Activated CD8-positive, alpha-beta memory T cell treated with anti-CD3 and anti-CD28 coated beads, Interleukin-2, amount 50 U/mL, for 1 hour (primary cell): ENCODE measurements around the gene BRI3BP.

Experiments used
- DNase-seq: peaks from one replicate; pipeline ENCODE4 v3.0.0-alpha.2; 2020; ENCODE audit errors: extremely low read depth

BRI3BP gene, protein sequence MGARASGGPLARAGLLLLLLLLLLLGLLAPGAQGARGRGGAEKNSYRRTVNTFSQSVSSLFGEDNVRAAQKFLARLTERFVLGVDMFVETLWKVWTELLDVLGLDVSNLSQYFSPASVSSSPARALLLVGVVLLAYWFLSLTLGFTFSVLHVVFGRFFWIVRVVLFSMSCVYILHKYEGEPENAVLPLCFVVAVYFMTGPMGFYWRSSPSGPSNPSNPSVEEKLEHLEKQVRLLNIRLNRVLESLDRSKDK

DNA sequence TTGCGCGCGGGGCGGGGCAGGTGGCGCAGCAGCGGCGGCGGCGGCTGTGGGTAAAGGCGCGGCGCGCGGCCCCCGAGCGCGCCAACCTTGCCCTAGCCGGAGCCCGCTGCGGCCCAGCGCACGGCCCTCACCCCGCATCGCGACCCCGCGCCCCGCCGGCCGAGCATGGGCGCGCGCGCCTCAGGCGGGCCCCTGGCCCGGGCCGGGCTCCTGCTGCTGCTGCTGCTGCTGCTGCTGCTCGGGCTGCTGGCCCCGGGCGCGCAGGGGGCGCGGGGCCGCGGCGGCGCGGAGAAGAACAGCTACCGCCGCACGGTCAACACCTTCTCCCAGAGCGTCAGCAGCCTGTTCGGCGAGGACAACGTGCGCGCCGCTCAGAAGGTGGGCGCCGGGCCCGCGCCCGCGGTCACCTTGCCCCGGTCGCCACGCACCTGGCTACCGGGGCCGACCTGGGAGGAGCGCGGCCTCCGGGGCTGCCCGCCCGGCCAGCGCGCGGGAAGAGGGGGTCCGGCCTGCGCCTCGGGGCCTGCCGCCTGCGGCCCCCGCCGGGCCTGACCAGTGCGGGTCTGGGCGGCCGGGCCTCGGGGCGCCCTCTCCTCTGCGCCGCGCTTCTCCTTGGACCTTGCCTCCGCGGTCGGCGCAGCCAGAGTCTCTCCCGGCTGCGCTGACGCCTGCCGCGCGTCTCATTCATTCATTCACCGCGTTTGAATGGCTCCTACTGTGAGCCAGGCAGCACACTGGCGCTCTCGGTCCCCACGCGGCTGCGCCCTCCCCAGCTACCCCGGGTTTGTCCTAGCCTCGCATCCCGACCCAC lies at the start of gene BRI3BP:
Gene BRI3BP, plus strand, starts transcription at position 20 of the 811 bp plus-strand sequence. Its CDS starts 146 bp downstream, at position 166.
- peak; percentile 7 for DNase-seq

DNA sequence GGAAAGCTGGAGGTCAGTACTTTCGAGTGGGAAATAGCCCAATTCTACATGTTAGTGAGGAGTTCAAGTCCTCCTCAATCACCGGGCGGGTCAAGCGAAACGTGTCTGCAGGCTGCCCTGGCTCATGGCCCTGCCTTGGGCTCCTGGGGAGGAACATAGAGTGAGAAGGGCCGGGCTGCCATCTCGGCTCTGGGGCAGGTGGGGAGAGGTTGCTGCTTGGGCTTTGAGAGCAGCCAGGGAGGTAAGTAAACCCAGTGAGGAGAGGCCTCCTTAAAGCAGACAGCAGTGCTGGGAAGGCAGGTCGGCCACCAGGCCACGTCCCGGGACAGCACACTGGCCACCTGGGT lies 47.0 kb upstream of the BRI3BP start:
- no peak for DNase-seq

DNA sequence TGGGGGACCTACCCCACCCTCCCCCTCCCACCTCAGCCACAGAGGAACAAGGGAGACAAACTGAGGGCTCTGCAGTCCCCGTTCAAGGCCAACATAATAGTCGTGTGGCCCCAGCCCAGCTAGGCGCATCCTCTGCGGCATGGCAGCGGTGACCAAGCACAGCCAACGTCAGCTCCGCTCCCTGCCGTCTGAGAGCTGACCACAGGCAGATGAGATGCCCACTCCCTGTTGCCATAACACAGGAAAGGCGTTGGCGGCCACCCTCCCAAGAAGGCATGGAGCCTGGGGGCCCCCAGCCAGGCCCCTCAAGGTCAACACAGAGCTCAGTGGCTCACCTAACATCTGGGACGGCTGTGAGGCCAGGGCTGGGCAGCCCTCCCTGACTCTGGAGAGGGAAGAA lies 46.4 kb upstream of the BRI3BP start:
- no peak for DNase-seq

DNA sequence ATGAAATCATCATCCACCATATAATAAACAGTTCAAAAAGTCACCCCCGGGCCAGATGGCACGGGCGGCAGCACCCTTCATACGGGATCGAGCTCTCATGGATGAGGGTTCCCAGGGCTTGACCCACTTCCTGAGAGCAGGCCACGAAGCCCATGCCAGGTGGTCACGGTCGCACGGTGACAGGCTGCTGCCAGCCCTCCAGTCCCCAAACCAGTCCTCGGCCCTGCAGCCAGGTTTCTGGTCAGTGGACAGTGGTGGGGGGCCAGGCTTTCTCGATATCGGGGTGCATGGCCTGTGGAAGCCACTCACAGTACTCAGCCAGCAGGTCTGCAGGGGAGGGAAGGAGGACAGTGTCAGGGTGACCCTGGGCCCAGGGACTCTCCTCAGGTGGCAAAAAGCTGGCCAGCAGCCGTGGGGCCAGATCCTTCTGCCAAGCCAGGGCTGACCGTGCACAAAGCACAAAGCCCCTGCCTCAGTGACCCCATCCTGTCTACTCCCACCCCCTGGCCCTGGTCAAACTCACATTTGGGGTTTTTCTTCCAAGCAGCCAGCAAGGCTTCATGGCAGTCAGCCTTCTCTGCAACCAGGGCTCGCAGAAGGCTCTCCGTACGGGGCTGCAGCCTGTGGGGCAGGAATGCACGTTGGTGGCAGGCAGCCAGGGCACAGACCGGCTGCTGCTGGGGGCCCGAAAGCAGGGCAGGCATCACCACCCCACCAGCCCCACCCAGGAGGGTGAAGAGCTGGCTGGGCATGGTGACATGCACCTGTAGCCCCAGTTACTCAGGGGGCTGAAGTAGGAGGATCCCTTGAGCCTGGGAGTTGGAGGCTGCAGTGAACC lies 45.7 kb upstream of the BRI3BP start:
- no peak for DNase-seq

DNA sequence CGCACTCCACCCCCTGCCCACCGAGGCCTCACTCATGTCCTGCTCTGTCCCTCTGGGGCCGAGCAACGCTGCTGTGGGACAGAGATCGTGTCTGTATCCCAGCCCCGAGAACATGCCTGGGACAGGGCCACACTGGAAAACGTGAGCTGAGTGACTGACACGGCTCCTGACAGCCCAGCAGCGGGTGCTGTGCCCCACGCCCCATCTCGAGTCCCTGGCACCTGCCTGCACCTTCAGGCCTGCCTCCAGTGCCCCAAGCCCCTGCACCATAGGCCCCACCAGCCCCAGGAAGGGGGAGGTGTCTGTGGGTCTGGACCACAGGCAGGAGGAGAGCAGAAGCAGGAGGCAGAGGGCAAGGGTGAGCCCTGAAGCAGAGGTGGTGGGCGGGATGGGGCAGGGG lies 44.4 kb upstream of the BRI3BP start:
- no peak for DNase-seq

DNA sequence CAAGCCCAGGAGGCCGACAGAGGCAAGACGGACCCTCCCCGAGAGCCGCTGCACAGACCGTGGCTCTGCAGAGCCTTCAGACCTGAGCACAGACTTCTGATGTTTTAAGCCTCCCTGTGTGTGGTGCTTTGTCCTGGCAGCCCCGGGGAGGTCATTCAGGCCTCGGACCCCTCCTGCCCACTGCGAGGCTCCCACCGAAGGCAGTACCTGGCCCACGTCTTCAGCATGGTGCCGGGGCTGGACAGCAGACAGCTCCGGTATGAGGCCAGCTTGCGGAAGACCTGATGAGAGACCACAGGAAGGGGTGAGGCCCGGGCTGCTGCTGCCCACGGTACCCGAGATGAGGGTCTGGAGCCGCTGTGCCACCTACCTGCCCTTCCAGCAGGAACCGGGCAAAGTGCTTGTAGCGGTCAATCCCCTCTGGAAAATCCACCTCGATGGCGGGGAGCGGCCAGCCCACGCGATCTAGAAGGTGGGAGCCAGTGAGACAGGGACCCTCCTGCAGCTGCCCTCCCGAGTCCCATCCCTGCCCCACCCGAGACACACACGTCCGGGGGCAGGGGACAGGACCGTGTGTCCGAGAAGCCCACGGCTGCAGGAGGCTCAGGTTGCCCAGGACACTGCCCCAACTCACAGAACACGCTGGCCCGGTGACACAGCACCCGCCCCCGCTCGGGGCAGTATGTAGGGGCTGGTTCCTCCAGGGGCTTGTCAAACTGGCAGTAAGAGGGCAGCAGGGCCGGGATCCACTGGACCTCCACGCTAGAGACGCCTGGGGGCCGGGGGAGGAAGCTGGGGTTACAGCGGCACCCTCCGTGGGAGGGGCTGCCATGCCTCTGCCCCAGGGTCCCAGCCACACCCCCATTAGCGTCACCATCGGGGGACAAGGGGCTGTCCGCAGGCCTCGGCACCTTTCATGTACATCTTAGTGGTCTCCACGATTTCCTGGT lies 43.4 kb upstream of the BRI3BP start:
- DNase-seq = no peak

DNA sequence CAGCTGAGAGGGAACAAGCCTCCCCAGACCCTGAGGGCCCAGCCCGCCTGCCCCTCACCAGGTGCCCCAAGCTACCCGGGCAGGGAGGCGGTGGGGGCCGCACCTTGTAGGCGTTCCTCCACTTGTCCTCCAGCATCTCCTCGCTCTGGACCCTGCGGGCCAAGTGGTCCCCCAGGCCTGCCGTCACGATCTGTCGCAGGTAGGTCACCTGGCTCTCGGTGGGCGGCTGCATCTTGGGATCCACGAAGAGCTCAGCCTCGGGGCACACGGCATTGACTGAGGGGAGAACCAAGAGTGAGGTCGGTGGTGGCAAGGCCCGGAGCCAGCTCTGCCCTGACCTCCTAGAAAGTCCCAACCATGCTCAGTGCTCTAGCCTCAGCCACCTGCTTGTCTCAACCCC lies 41.1 kb upstream of the BRI3BP start:
- no peak for DNase-seq

DNA sequence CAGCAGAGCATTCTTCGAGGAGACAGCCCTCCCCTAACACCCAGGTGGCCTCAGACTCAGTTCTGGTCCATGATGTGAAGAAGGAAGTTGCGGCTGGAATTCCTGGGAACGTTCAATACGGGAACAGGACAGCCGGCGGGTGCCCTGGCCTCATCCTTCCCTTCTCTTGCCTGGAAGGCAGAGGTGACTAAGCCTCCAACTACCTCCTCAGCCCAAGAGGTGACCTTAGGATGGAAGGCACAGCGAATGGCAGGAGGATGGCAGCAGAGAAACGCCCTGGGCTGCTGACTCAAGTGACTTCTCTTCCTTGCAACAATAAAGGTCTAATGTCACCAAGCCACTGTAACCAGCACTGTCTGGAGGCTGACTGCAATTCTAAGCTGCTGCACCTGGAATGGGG lies 40.6 kb upstream of the BRI3BP start:
- no peak for DNase-seq

DNA sequence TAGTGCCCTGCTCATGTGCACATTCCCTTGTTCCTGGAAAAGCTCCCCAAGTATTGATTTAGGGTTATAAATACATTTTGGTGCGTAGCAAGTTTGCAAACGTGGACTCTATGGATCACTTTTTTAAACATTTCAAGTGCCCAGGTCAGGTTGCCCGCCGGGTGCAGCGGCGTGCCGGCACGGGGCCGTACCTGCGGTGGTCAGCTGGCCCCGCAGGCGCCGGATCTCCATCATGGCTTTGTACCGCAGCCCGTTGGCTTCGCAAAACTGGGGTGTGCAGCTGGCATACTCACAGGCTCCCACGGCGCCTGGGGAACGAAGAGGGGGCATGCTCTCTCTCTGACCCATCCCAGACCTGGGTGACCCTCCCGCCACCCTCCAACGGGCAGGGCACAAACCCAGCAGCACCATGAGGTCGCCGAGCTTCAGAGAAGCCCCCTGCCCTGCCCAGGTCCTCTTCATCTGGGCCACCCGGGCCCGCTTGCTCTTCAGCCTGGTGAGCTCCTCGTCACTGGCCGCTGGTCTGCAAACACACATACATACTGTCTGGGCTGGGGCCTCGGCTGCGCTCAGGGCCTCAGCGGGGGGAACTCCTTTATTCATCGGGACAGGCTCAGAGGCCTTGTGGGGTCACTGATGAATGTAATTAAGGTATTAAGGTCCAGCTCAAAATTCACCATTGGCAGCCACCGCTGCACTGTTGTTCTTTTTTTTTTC lies 39.6 kb upstream of the BRI3BP start:
- DNase-seq = no peak

DNA sequence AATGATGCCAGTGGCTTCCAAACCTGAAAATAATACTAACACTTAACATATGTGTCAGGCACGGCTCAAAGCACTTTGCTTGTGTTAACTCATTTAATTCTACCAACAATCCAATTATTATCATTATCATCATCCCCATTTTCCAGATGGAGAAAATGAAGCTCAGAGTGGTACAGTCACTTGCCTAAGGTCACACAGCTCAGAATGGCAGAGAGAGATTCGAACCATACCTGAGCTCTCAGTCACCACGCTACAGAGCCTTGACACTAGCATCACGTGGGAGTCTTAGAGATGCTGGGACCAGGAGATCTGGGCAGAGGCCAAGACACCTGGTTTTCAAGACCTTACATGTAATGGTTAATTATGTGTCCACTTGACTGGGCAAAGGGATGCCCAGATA lies 38.7 kb upstream of the BRI3BP start:
- DNase-seq = no peak

DNA sequence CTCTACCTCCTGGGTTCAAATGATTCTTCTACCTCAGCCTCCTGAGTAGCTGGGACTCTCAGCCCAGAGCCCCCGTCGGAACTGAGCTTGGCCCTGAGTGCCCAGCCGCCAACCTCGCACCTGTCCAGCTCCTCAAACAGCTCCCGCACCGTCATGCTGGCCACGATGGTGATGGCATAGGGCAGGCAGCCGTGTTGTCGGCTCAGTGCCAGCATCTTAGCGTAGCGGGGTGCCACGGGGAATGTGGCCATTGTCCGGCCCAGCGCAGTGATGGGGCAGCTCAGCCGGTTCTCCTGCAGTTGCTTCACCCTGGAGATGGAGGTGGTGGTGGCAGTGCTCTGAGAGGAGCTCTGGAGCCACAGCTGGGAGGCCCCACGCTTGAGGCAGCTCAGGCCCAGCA lies 36.9 kb upstream of the BRI3BP start:
- no peak for DNase-seq

DNA sequence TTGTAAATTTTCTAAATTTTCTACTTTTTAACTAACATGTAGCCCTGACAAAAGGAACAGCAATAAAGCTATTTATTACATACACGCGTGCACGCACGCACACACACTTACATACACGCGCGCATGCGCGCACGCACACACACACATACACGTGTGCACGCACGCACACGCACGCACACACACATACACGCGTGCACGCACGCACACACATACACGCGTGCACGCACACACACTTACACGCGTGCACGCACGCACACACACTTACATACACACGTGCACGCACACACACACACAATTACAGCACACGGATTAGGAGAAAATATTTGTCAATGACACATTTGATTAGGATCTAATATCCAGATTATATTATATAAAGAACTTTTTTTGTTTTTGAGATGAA lies 32.4 kb upstream of the BRI3BP start:
- DNase-seq = no peak

DNA sequence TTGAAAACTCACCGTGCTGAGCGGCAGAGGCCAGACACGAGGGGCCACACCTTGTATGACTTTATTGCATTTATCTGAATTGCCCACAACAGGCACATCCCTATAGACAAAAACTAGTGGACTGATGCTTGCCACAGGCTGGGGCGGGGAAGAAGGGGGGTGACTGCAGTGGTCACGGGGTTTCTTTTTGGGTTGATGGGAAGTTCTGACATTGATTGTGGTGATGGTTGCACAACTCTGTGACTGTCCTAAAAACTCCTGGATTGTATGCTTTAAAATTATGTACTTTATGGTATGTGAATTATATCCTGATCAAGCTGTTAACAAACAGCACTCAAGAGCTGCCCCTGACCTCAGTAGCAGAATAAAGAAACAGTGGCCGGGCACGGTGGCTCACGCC lies 30.2 kb upstream of the BRI3BP start:
- no peak for DNase-seq

DNA sequence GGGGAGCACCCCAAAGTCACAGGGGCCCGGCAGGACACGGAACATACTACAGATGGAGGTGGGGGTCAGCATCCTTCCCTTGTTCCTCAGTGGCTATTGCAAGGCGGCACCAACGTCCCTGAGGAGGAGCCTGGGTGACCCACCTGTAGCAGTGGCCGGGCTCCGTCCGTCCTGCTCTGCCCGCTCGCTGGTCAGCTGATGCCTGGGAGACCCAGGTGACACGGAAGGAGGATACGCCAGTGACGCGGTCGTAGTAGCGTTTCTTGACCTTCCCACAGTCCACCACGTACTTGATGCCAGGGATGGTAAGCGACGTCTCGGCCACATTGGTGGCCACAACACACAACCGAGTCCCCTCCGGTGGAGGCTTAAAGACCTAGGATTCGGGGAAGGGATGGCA lies 29.2 kb upstream of the BRI3BP start:
- DNase-seq = no peak

DNA sequence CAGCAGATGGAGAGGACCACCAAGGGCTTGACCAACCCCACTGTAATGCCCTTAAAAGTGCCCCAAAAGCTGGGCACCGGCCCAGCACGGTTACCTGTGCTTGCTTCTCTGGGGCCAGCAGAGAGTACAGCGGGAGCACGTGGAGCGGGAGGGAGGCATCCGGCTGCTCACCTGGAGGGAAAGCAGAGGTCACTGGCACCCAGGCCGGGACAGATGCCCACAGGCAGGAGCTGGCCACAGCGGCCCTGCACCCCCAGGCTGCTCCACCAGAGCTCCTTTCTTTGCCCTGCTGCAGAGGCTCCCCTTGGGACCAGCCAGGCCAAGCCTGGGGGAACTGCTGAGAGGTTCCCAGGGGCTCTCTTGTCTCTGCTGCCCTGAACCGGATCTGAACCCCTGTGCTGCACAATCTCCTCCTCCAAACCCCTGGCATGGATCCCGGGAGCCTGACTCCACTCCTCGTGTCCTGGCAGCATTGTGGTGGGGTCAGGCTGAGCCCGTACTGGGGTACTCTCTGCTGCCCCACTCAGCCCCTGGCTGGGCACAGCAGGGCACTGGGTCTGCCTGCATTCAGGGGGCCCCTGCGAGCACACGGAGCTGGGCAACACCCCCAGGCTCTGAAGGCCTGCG lies 28.5 kb upstream of the BRI3BP start:
- DNase-seq = no peak

DNA sequence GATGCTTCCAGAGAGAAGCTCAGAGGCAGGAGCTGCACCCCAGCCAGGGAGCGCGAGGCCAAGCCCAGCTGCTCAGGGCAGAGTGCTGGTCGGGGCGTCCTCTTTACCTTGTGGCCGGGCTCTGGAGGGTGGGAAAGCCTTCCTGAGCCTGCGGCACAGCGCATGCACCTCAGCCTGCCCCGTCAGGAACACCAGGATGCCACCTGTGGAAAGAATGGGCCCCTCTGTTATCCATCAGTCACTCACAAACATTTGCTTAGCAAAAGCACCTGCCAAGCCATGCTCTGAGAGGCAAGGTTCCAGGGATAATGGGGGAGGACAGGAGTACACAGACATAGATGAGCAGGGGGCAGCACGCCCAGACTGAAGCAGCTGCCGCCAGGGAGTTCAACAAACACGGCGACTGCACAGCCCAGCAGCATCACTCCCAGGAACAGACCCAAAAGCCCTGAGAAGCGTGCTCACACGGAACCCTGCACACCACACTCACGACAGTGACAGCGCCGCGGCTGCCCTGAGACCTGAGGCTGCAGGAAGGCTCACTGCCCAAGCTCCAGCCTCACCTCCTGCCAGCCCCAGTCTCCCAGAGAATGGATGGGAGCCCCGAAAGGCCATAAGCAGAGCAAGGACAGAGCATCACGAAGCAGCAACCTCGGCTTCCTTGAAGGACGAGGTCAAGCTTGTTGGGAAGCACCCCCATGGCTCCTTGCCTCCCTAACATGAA lies 26.3 kb upstream of the BRI3BP start:
- DNase-seq = no peak

DNA sequence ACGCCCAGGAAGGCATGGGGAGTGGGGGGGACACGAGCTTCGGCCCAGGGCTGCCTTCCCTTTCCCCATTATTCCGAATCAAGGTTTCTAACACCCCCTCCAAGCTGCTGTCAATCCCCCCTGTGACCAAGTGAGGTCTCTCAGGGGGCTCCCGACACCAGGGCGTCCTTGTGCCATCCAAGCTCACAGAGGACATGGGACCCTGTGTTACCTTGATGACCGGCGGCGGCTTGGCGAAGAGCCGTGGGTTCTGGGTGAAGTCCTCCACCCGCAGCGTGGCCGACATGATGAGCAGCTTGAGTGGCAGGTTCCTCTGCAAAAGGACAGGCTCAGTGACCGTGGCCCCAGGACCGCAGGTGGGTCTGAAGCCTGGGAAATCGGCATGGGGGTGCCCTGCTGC lies 24.8 kb upstream of the BRI3BP start:
- no peak for DNase-seq

DNA sequence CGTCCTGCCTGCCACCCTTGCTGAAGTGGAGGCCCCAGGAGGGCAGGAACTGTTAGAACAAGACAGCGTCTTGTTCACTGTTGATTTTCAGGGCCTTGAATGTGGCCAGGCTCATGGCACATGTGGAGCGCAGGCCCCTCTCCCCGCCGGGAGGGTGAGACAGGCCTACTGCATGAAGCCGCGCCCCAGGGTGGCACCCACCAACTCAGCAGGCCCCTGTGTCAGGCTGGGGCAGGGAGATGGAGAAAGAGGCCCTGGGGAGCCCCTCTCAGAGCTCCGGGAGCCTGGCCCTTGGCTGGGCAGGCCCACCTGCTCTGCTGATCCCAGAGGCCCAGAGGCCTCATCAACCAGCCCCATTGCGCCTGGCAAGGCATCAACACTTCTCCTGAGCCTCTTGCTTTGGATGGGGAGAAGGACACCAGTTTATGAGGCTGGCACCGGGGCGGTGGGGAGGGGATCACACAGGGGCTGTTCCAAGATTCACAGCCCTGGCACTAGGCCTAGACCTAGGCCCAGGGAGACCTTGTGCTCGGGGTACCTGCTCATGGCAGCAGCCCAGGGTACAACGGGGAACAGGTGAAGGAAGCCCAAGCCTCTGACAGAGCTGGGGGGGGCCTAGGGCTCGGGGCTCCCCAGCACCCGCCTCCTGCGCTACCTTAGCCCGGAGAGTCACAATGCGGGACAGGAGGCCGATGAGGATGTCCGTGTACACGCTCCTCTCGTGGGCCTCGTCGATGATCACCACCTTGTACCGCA lies 22.6 kb upstream of the BRI3BP start:
- DNase-seq = no peak

DNA sequence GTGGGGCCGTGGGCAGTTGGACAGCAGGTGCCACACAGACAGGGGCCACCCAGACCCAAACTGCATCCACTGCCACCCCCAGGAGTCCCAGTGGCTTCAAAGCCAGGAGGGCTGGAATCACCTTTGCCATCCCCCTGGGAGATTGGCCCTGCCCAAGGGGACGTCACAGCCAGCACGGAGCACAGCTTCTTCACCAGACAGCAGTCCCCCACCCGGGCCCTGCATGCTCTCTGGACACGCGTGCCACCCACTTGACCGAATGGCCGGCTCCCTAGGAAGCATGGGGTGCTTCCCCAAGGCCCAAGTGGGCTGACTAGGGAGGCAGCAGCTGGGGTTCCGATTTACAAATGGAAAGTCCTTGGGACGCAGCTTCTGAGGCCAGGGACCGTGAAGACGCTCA lies 21.8 kb upstream of the BRI3BP start:
- DNase-seq = no peak
